ENCODE measurements around the gene UGT2B7. TPM values are rescaled to one million over a fixed set of nuclear protein-coding genes. Genes with fewer than 3 reads are reported as not detected.

UGT2B7 gene
- total RNA-seq, 4 donors from 2014 or later = not detected

- WGBS, 2 donors = 69 to 93% methylated on average over 2 of the region's 2 CpGs
- Histone ChIP-seq H3K27me3 (no peaks in the 10 kb centered on the region), H3K27ac (no peak overlapping the region), H3K4me3 (replicated peaks in 1 of 3) (no peak overlapping the region), H3K4me1 (no peaks in the 10 kb centered on the region), H3K36me3 (no peaks in the 10 kb centered on the region), H3K9me3 (no peaks in the 10 kb centered on the region)
- intact Hi-C loops (cut with DNase I) = no loop called here
- TF ChIP-seq POLR2A (IDR thresholded peaks at IDR 0.05) (no peak), CTCF (IDR thresholded peaks at IDR 0.05) (no peak)
- no peak for DNase-seq
Measured at GRCh38 chr4:69070590-69070989, 25.7 kb upstream of the UGT2B7 start.

- H3K36me3 ChIP-seq = no peaks in the 10 kb centered on the region
- TF ChIP-seq CTCF (IDR thresholded peaks at IDR 0.05) (no peak), POLR2A (IDR thresholded peaks at IDR 0.05) (no peak)
- H3K4me1 ChIP-seq = no peaks in the 10 kb centered on the region
- intact Hi-C loops (cut with DNase I) = no loop called here
- DNase-seq = no peak
- no peaks in the 10 kb centered on the region for H3K27me3 ChIP-seq
- no peak overlapping the region for H3K4me3 ChIP-seq (replicated peaks in 1 of 3)
- 91 to 93% methylated on average over 1 of the region's 1 CpG for WGBS, 2 donors
- H3K27ac ChIP-seq = no peak overlapping the region
- no peaks in the 10 kb centered on the region for H3K9me3 ChIP-seq
Measured at GRCh38 chr4:69071286-69071685, 25.0 kb upstream of the UGT2B7 start.

GRCh38 chr4:69073375-69073774, 22.9 kb upstream of the UGT2B7 start:
- no peak for DNase-seq
- H3K36me3 ChIP-seq = no peaks in the 10 kb centered on the region
- H3K27me3 ChIP-seq = no peaks in the 10 kb centered on the region
- WGBS, 2 donors = 89 to 94% methylated on average over 1 of the region's 1 CpG
- H3K27ac ChIP-seq = no peak overlapping the region
- intact Hi-C loops (cut with DNase I) = no loop called here
- no peak overlapping the region for H3K4me3 ChIP-seq (replicated peaks in 1 of 3)
- H3K4me1 ChIP-seq = no peaks in the 10 kb centered on the region
- no peaks in the 10 kb centered on the region for H3K9me3 ChIP-seq
- no peak for TF ChIP-seq CTCF (IDR thresholded peaks at IDR 0.05)
- TF ChIP-seq POLR2A (IDR thresholded peaks at IDR 0.05) = no peak

- 59 to 88% methylated on average over 4 of the region's 4 CpGs for WGBS, 2 donors
- Histone ChIP-seq H3K9me3 (no peaks in the 10 kb centered on the region), H3K4me1 (no peaks in the 10 kb centered on the region), H3K27ac (no peak overlapping the region), H3K4me3 (replicated peaks in 1 of 3) (no peak overlapping the region), H3K36me3 (no peaks in the 10 kb centered on the region), H3K27me3 (no peaks in the 10 kb centered on the region)
- intact Hi-C loops (cut with DNase I) = no loop called here
- TF ChIP-seq CTCF (IDR thresholded peaks at IDR 0.05) = no peak
- no peak for TF ChIP-seq POLR2A (IDR thresholded peaks at IDR 0.05)
- DNase-seq = no peak
Measured at GRCh38 chr4:69075061-69075792, 21.0 kb upstream of the UGT2B7 start.

GRCh38 chr4:69078852-69079251, 17.4 kb upstream of the UGT2B7 start:
- no peak for DNase-seq
- Histone ChIP-seq H3K4me3 (replicated peaks in 1 of 3) (no peak overlapping the region), H3K27ac (no peak overlapping the region), H3K4me1 (no peaks in the 10 kb centered on the region), H3K27me3 (no peaks in the 10 kb centered on the region), H3K9me3 (no peaks in the 10 kb centered on the region), H3K36me3 (no peaks in the 10 kb centered on the region)
- TF ChIP-seq POLR2A (IDR thresholded peaks at IDR 0.05) (no peak), CTCF (IDR thresholded peaks at IDR 0.05) (no peak)
- intact Hi-C loops (cut with DNase I) = no loop called here
- WGBS, 2 donors = 91 to 92% methylated on average over 2 of the region's 2 CpGs
